ENCODE measurements around the gene NIT1. TPM values are rescaled to one million over a fixed set of nuclear protein-coding genes. Genes with fewer than 3 reads are reported as not detected.

The NIT1 gene
- total RNA-seq, 2 donors from 2014 or later: 51.0 to 65.1 TPM

- 93% methylated on average over 1 of the region's 1 CpG; no CpG with 5 or more reads in 1 of the 2 experiments for WGBS, 2 experiments (ENCODE audit: insufficient coverage in 1 of 2, insufficient read length in 1 of 2)
Observed at GRCh38 chr1:161130266-161130665, 12.4 kb downstream of the NIT1 start.

GRCh38 chr1:161131523-161132409 is 13.9 kb downstream of the NIT1 start:
- H3K27me3 ChIP-seq (ENCODE audit: control insufficient read depth, insufficient read depth, low read length, poor library complexity, severe bottlenecking): no peaks in the 10 kb centered on the region
- WGBS, 2 experiments (ENCODE audit: insufficient coverage in 1 of 2, insufficient read length in 1 of 2): 1% methylated on average over 14 to 22 of the region's 22 CpGs
- peaks cover 36% of the 10 kb centered on the region for H3K36me3 ChIP-seq (ENCODE audit: control insufficient read depth, insufficient read depth, low read length)
- H3K4me1 ChIP-seq (ENCODE audit: control insufficient read depth, insufficient read depth, low read length): no peaks in the 10 kb centered on the region
- DNase-seq: peak; percentile 50
- no peaks in the 10 kb centered on the region for H3K9me3 ChIP-seq (ENCODE audit: control insufficient read depth, low read length)
- peak overlapping the region; percentile 90 for H3K27ac ChIP-seq (ENCODE audit: low read depth, low read length)
- peaks cover 31% of the 10 kb centered on the region for H3K36me3 Mint-ChIP-seq (ENCODE audit: low read depth)
- H3K9me3 Mint-ChIP-seq: no peaks in the 10 kb centered on the region
- peak overlapping the region; percentile 91 for H3K27ac Mint-ChIP-seq
- H3K4me1 Mint-ChIP-seq: peaks cover 20% of the 10 kb centered on the region
- TF ChIP-seq, protein P1, sequence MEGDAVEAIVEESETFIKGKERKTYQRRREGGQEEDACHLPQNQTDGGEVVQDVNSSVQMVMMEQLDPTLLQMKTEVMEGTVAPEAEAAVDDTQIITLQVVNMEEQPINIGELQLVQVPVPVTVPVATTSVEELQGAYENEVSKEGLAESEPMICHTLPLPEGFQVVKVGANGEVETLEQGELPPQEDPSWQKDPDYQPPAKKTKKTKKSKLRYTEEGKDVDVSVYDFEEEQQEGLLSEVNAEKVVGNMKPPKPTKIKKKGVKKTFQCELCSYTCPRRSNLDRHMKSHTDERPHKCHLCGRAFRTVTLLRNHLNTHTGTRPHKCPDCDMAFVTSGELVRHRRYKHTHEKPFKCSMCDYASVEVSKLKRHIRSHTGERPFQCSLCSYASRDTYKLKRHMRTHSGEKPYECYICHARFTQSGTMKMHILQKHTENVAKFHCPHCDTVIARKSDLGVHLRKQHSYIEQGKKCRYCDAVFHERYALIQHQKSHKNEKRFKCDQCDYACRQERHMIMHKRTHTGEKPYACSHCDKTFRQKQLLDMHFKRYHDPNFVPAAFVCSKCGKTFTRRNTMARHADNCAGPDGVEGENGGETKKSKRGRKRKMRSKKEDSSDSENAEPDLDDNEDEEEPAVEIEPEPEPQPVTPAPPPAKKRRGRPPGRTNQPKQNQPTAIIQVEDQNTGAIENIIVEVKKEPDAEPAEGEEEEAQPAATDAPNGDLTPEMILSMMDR (conservative IDR thresholded peaks at IDR 0.05): no peak
- peak overlapping the region; percentile 95 for H3K4me3 ChIP-seq (ENCODE audit: low read length)
- no peaks in the 10 kb centered on the region for H3K27me3 Mint-ChIP-seq (ENCODE audit: insufficient read depth)
- H3K4me3 Mint-ChIP-seq: no peak overlapping the region
- H3K9ac ChIP-seq (ENCODE audit: extremely low read depth, low read length, poor library complexity, severe bottlenecking): peak overlapping the region; percentile 86

More at GRCh38 chr1:161130266-161130665, 12.4 kb downstream of the NIT1 start:
- Histone ChIP-seq H3K9ac (ENCODE audit: extremely low read depth, low read length, poor library complexity, severe bottlenecking) (no peak overlapping the region), H3K4me1 (ENCODE audit: control insufficient read depth, insufficient read depth, low read length) (no peaks in the 10 kb centered on the region), H3K9me3 (ENCODE audit: control insufficient read depth, low read length) (no peaks in the 10 kb centered on the region), H3K4me3 (ENCODE audit: low read length) (peak overlapping the region; percentile 95), H3K27me3 (ENCODE audit: control insufficient read depth, insufficient read depth, low read length, poor library complexity, severe bottlenecking) (no peaks in the 10 kb centered on the region), H3K27ac (ENCODE audit: low read depth, low read length) (no peak overlapping the region), H3K36me3 (ENCODE audit: control insufficient read depth, insufficient read depth, low read length) (peaks cover 48% of the 10 kb centered on the region)
- no peak overlapping the region for H3K27ac Mint-ChIP-seq
- H3K9me3 Mint-ChIP-seq: no peaks in the 10 kb centered on the region
- H3K4me1 Mint-ChIP-seq: peaks cover 20% of the 10 kb centered on the region
- no peaks in the 10 kb centered on the region for H3K27me3 Mint-ChIP-seq (ENCODE audit: insufficient read depth)
- H3K36me3 Mint-ChIP-seq (ENCODE audit: low read depth): peaks cover 41% of the 10 kb centered on the region
- H3K4me3 Mint-ChIP-seq: no peak overlapping the region
- DNase-seq: no peak
- TF ChIP-seq, protein P1 (conservative IDR thresholded peaks at IDR 0.05): no peak

DNA sequence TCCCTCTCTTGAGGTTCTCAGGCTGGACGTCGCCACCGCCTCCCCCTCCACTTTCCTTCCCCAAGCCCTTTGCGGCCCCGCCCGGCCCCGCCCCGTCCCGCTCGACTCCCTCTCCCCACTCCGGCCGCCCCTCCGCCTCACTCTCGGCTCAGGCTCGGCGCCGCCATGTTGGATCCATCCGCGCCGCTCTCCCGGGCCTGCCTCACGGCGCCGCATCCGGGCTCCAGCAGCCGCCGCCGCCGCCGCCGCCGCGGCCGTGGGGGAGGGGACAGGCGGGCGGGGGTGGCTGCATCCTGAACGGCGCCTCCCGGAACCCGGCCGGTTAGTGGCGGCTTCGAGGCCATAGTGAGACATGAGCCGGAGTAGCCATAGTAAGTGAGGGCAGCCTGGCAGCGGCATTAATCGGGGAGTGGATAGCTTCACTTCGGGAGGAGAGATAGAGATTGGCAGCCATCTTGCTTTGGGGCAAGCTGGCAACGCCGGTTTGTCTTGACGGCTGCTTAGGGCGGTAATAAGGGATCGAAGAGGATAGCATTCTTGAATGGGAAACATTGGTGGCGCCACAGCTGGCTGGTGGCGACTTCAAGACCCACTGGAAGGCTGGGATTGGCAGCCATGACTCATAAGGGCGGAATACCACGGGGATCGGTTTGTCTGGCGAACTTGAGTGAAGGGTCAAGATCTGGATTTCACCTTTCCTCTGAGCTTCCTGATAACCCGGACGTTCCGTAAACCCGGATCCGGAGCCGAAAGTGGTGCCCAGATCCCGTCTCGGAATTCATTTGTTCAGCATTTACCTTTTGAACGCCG is 14.7 kb downstream of the NIT1 start, which contains the start of gene DEDD:
DEDD (minus strand) TSS at position 258 of the 810 bp plus-strand sequence. CDS start 8,205 bp downstream, outside the sequence.
- Mint-ChIP-seq H3K9me3 (no peaks in the 10 kb centered on the region), H3K4me1 (peaks cover 20% of the 10 kb centered on the region), H3K36me3 (ENCODE audit: low read depth) (peaks cover 24% of the 10 kb centered on the region), H3K27me3 (ENCODE audit: insufficient read depth) (no peaks in the 10 kb centered on the region), H3K4me3 (no peak within 1 kb of the TSS), H3K27ac (peak within 1 kb of the TSS; percentile 91)
- Histone ChIP-seq H3K9ac (ENCODE audit: extremely low read depth, low read length, poor library complexity, severe bottlenecking) (peak within 1 kb of the TSS; percentile 86), H3K4me1 (ENCODE audit: control insufficient read depth, insufficient read depth, low read length) (no peaks in the 10 kb centered on the region), H3K4me3 (ENCODE audit: low read length) (peak within 1 kb of the TSS; percentile 95), H3K9me3 (ENCODE audit: control insufficient read depth, low read length) (no peaks in the 10 kb centered on the region), H3K36me3 (ENCODE audit: control insufficient read depth, insufficient read depth, low read length) (peaks cover 28% of the 10 kb centered on the region), H3K27ac (ENCODE audit: low read depth, low read length) (peak within 1 kb of the TSS; percentile 90), H3K27me3 (ENCODE audit: control insufficient read depth, insufficient read depth, low read length, poor library complexity, severe bottlenecking) (no peaks in the 10 kb centered on the region)
- WGBS, 2 experiments (ENCODE audit: insufficient coverage in 1 of 2, insufficient read length in 1 of 2): 0% methylated on average over 13 to 68 of the region's 68 CpGs
- TF ChIP-seq, protein P1 (conservative IDR thresholded peaks at IDR 0.05): peak; percentile 33
- peak; percentile 97 for DNase-seq
